ENCODE measurements around the gene SMIM44.

The SMIM44 gene

DNA sequence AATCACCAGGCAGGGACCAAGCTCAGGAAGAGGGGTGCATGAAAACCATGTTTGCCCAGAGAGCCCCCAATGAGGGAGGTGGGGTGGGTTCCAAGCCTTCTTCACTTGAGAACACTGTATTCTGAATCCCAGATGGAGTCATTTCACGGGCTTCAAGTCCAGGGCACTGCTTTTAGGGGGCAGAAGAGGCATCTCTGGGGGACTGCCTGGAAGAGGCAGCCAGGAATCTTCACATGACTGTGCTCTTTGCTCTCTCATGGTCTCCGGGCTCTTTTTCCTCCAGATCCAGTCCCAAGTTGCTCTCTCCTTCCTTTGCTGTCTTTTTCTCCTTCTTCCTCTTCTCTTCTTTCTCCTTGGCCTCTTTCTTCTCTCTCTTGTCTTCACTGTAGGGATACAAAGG lies 8.6 kb downstream of the SMIM44 start:
- no peak for DNase-seq

DNA sequence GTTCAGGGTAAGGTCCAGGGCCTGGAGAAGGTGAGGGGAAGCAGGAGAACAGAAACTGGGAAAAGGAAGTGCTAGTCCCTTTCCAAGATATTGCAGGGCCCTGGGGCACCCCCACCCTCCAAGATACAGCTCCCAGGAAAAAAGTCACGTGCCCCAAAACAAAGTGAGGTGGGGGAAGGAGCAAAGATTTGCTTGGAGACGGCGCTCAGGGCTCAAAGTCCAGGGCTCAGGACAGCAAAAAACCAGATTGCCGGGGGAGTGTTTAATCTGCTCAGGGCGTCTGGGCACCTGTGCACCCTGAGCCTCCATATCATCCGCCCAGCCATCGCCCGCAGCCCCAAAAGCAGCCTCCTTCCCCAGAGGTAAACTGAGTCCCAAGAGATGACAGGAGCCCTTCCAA lies 9.2 kb downstream of the SMIM44 start:
- DNase-seq = no peak

DNA sequence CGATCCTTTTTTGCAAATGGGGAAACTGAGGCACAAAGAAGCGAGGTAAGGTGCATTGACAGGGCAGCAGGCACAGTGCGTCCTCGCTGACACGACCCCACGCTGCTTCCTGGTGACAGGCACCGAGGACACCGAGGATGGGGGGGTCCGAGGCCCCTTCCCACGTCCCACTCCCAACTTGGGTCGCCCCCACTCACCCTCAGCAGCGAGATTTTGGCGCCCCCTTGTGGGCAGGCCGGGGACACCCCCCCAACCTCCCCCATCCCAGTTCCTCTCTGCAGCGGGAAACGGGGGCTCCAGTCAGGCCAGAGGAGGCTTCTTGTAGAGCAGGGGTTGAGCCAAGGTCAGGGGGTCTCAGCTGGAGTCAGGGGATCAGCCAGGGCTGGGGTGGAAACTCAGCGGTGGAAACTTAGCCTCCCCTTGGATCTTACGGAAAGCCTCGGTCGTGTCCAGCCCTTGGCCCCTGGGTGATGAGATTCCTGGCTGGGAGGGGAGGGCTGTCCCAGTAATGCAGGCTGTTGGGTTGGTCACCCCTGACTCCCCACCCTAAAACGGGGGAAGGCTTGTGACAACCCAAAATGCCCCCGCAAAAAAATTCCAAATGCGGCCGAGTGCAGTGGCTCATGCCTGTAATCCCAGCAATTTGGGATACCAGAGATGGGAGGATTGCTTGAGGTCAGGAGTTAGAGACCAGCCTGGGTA lies 11.1 kb downstream of the SMIM44 start:
- peak; percentile 58 for DNase-seq

DNA sequence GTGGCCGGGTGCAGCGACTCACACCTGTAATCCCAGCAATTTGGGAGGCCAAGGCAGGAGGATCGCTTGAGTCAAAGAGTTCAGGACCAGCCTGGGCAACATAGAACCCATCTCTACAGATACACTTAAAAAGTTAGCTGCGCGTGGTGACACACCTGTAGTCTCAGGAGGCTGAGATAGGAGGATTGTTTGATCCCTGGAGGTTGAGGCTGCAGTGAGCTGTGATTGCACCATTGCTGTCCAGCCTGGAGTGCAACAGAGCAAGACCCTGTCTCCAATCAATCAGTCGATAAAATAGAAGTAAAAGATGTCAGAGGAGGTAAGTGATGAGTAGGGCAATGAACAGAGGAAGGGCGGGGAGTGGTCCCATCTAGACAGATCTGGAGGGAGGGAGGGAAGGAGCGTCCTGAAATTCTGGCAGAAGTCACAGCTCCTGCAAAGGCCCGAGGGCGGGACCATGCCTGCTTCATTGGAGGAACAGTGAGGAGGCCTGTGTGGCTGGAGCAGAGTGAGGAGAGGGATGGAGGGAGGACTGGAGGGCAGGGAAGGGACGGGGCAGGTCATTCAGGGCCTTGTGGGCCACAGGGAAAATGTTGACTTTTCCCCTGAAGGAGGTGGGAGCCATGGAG lies 12.6 kb downstream of the SMIM44 start:
- no peak for DNase-seq

DNA sequence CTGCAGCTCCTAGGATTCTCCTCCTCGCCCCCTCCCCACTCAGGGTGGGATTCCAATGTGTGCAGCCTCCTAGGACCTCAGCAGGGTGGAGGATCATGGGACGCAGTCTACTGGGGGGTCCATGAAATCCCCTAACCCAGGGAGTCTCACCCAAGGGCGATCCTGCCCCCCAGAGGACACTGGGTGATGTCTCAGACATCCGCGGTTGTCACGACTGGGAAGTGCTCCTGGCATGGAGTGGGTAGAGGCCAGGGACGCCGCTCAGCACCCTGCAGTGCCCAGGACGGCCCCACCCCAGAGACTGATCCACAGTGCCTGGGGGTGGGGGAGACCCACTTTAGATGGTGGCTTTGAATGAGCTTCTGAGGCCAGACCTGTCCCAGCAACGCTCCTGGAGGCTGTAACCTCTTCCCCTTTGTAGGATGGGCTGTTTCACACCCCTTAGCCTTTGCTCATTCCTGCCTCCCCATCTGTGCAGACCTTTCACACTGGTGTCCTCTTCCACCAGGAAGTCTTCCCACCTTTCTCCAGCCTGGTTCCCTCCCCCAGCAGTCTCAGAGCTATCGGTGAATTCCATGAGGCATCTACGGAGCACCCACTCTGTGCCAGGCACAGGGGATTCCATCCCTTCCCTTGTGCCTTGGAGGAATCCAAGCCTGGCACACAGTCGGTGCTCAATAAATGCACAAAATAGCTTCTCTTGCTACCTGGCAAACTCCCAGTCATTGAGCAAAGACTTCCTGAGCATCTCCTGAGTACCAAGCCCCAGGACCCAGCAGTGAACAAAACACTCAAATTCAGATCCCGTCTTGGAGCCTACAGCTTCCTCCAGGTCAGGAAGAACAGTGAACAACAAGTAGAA lies 13.4 kb downstream of the SMIM44 start:
- no peak for DNase-seq

DNA sequence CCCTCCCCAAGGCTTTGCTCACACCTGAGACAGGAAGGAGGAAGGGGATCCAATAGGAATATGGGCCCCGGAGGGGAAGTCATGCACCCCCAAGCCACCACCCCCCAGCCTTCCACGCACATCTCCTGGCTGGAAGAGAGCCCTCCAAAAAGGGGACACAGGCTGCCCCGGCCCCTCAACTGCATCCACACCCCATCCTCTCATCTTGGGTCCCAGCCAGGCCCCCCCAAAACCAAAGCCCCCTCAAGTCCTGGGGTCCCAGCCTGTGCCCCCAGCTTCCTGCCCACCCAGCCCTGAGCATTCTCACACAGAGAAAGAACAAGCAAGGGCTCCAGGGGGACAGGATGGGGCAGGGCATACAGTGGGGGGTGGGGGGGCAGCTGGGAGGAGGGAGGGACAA lies 15.0 kb downstream of the SMIM44 start:
- no peak for DNase-seq

DNA sequence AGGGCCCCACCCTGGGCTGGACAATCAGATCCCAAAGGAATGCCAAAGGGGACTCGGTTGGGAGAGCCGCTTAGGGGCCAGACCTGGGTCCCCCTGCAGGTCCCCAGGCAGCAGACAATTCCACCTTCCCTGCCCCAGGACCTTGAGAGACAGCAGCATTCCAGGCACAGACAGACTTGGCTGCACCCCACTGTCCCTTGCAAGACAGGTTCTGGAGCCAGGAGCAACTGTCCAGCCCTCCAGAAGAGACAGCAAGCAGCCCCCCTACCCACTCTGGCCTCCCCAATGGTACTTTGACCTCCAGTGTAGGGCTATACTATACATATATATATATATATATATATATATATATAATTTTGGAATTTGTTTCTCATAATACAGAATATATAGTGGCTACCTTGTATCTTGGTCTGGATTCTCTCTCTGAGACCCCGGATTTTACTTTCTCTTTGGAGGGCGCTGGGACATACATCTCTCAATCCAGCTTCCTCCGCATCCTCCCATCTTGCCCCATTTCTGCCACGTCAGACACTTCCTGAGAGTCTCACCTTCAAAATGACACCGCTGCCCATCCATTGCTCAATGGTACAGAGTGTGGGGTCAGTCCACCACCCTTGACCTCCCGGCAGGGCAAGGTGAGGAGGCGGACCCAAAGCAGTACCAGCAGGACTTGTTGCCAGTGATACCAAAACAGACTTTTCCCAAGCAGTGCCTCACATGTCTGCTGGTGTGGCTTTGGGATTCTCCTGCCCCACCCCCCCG lies 15.6 kb downstream of the SMIM44 start:
- DNase-seq = no peak

DNA sequence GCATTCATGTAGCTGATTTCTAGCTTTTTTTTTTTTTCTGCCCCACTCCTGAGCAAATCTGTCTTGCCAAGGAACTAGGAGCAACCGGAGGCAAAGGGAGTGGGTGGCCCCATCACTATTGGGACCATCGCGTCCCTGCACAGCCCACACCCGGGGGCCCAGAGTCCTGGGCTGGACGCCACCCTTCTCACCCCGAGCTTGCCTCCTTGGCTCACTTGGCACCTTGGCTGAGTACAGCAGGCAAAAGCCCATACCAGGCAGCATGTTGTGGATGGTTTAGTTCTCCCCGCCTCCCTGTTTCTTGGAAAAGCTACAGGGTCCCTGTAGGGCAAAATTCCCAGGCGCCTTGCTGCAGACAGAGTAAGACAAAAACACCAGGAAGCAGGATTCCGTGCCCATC lies 16.6 kb downstream of the SMIM44 start:
- DNase-seq = no peak

DNA sequence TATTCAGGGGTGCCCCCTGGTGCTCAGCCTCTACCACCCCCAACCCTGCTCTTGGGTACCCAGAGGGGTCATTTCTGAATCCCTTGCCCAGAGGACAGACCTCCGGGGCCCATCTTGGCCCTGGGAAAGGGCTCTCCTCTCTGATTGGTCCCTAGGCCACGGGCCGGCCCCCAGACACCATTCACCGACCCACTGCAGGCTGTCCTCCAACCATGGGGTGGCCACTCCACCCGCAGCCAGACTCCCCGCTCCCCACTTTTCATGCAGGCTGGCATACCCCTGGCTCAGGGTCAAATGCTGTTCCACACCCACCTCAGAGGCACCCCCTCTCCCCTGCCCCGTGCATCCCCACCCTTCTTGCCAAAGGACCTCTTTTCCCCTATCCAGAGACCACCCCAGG lies 17.7 kb downstream of the SMIM44 start:
- no peak for DNase-seq

DNA sequence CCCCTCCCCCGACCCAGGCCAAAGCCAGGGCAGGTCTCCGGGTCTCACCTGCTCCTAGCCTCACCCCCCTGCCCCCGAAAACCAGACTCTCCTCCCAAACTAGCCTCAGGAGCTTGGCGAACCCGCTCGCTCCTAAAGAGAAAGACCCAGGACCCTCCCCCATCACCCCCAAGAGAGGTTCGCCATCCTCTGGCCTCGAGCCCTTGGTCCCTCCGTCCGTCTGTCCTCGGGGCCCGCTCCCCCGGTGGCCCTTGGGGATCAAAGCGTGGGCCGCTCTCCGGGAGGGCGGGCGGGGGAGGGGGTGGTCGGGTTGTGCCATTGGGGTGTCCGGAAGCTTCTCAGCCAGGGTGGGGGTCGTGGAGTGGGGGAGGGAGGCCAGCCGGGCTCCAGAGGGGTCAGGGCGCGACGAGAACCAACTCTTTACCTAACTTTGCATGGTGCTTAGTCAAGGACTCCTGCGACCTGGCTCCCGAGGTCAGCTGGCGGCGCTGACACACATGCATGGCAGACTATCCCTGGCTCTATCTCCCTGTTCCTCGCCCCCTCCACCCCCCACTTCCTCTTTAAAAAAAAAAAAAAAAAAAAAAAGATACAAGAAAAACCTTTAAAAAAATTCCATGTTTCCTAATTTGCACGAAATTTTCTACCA lies 18.5 kb downstream of the SMIM44 start:
- no peak for DNase-seq

DNA sequence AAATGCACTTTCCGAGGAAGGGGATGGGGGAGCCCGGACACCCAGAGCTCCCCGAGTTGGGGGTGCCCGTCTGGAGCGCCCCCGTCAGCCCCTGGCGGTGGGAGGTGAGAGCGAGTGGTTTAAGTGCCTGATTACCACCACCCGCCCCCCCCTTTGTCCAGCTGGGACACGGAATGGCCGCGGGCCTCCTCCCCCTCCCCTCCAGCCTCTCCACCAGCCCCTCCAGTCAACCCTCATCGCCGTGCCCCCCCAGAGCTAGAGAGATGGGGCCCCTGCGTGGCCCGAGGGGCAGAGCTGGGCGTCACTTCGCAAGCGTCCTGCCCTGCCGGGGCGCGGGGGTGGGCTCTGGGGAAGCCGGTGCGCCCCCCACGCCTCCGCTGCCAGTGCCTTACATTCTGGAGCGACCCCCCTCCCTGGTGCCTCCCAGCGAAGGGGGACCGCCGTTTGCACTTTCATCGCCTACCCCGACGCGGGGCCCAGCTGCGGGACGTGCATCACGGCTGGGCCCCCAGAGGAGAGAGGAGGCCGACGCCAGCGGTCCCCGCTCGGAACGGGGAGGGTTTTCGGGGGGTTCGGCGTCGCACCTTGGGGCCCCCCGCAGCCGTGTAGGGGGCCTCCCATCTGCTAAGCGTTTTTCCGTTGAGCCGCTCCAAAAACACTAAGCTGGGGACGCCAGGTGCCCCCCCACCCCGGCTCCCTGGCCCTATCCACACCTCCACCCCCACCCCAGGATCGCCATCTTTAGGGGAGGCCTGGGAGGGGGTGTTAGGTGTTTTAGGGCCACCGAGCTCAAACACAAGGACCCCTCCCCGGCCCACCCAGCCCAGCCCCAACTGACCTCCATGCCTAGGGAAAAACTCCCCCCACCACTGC lies 19.3 kb downstream of the SMIM44 start:
- DNase-seq = no peak

DNA sequence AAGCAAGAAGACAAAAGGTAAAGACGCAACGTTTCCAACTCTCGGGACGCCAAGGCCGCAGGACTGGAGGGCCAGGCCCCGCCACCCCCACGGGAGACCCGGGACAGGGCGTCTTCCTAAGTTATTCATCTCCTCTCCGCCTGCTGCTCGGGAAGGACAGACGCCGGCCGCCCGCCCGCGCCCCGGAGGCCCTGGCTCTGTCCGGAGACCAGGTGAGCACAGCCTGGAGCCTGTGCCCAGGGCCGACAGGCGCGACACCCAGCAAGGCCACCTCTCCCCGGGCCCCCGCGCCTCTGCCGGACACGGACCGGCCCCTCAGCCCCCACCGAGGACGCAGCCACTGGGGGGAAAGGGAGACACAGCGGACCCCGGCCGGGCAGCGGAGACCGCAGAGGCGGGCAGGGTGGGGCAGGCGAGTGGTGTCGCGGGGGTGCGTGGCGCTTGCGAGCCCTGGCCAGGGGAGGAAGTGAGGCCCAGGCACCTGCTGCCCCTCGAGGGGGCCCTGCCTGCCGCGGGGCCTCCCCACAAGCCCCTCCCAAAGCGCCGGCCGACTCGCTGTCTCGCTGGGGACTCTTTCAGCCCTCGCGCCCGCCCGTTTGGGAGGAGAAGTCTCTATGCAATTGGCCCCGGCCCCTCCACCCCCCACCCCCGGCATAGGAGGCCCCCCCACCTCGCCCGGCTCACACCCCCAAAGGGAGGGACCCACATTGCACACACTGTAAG lies 20.1 kb downstream of the SMIM44 start:
- DNase-seq = no peak

DNA sequence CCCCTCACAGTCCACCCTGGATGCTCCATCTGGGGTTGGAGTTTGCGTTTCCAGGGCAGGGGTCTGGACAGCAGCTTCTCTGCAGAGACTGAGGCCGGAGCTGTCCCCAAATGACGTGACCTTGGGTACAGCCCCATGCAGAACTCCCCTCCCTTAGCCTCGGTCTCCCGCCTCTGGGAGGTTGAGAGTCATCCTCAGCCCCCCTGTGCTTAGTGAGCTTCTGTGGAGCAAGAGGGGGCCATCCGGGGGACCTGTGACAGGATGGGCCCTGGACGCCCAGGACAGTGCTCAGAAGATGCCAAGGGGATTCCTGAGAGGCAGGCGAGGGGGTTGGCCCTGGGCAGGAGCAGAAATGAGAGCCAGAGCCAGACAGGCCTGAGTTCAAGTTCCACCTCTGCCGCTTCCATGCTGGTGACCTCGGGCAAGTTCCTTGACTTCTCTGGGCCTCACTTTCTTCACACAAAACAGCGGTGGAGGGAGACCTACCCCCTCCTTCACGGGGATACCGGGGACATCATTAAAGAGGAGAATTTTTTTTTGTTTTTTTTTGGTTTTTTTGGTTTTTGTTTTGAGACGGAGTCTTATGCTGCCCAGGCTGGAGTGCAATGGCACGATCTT lies 23.2 kb downstream of the SMIM44 start:
- no peak for DNase-seq

DNA sequence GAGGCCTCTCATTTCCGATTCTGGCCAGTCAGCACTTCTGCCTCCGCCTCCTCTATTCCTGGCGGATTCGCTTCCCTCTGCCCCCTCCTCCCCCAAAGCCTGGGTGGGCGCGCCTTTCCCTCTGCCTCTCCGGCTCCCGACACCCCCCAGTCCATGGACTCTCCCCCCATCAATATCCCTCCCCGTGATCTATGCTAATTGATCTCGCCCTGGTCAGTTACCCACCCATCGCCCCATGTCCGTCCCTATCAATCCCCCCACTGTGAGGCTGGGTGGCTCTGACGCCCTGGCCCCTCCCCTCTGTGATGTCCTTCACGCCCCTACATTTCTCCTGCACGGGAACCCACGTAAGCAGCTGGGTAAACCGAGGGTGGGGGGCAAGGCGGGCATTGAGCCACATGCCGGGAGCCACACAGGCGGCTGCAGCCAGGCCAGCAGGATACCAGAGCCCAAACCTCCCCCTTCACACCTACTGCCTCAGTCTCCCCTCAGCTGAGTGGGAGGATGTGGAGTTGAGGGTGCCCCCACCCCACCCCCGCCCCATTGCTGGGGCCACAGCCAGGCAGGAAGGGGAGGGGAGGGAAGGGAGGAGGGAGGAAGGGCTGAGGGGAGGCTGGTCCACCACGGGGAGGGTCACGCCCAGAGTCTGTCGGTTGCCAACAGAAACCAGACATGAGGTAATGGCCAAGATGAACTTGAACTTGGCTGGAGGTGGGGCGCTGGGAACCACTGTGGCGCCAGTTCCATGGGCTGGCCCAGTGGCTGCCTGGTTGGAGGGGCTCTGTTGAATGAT lies 24.0 kb downstream of the SMIM44 start:
- DNase-seq = no peak

DNA sequence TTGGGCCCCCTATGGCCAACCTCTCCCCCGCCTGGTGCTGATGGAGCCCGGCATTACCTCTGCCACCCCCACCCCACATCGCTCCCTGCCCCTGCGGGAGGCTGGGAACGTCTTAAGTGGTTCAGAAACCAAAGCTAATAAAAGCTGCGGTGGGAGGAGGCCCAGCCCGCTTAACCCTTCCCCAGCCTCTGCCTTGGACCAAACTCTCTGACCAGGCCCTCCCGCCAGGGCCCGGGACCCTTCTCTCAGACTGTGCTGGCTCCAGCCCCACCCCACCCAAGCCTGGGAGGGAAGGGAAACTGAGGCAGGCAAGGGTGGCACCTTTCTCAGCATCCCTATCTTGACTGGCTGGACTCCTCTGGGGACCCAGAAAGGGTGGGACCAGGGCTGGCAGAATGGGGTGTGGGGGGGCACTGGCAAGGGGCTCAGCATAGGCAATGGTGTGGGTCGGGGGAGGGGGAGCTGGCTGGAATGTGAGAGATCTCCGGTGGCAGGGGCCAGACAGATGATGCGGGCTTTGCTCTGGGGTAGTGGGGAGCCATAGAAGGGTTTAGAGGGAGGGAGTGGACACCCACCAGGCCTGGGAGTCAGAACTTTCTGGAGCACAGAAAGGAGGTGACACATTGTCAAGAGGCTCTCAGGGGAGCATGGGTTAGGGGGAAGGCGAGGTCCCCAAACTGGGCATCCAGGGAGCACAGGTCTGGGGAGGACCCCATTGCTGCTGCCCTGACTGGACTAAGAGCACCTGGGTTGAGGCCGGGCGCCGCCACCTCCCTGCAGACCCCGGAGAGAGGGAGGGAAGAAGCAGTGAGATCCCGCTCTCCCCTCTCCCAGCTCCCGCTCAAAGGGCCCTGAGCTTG lies 24.8 kb downstream of the SMIM44 start:
- no peak for DNase-seq

DNA sequence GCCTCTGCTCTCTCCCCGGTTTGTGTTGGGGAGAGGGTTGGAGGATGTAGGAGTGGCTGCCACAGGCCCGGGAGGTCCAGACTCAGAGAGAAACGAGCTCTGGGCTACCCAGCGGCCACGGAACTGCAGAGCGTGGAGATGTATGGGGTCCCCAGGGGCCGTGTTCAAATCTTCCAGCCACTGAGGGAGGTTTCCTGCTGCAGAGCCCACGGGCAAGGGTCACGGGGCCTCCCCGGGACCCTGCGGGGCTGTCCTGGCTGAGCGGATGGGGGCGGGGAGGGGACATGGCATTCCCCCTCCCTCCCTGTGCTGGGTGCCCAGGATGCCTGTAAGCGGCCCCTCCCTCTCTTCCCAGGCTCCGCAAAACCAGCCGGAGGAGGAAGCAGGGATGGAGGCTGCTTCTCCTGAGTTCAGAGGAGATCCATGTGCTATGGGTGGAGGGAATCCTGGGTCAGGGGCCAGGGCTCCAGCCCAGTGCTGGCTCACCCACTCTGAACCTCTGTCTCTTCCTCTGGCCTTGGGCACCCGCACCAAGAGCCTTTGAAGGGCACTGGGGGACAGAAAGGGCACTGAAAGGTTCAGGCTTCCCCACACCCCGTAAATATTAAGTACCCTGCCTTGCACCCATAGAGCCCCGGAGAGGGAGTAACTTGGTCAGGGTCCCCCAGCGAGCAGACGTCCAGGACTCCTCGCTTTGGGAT lies 25.6 kb downstream of the SMIM44 start:
- DNase-seq = no peak

DNA sequence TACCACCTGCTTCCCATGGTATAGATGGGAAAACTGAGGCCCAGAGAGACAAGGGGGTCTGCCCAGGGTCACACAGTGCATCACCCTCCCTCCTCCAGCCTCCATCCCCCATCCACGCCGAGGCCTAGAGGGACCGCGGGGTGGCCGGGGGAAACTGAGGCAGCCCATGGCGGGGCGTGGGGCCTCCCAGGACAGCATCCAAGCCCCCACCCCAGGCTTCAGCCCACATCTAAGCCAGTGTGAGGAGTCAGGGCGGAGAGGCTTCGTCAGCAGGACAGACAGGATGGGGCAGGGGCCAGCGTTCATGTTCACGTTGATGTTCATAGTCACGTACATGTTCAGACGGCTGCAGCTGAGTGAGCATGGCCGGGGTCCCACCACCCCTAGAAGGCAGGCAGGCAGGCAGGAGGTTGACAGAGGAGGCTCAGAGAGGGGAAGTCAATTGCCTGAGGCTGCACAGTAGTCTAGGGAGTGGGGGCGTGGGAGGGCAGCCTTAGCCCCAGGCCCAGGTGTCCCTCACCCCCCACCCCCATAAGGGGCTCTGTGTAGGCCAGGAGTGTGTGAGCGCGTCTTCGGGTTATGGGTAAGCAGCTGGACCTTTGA lies 26.2 kb downstream of the SMIM44 start:
- no peak for DNase-seq
